Measurements from ENCODE around the gene GCNT2.
"Not testable (repeated sequence)": the region's sequence is repeated elsewhere in the genome, so short reads cannot be mapped to it uniquely, and the experiment has no call there.

GCNT2 gene

GRCh38 chr6:10484912-10485311 is 36.2 kb upstream of the GCNT2 start:
- no peak overlapping the region for H3K4me3 ChIP-seq (replicated peaks; ENCODE audit: low read depth, low read length)
- no peak for DNase-seq (ENCODE audit: extremely low read depth, low read depth)
- TF ChIP-seq, protein P1, sequence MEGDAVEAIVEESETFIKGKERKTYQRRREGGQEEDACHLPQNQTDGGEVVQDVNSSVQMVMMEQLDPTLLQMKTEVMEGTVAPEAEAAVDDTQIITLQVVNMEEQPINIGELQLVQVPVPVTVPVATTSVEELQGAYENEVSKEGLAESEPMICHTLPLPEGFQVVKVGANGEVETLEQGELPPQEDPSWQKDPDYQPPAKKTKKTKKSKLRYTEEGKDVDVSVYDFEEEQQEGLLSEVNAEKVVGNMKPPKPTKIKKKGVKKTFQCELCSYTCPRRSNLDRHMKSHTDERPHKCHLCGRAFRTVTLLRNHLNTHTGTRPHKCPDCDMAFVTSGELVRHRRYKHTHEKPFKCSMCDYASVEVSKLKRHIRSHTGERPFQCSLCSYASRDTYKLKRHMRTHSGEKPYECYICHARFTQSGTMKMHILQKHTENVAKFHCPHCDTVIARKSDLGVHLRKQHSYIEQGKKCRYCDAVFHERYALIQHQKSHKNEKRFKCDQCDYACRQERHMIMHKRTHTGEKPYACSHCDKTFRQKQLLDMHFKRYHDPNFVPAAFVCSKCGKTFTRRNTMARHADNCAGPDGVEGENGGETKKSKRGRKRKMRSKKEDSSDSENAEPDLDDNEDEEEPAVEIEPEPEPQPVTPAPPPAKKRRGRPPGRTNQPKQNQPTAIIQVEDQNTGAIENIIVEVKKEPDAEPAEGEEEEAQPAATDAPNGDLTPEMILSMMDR (IDR thresholded peaks at IDR 0.05; ENCODE audit: low read depth, low read length, missing control alignments) = no peak

GRCh38 chr6:10485406-10485805 is 35.7 kb upstream of the GCNT2 start:
- TF ChIP-seq, protein P1 (IDR thresholded peaks at IDR 0.05; ENCODE audit: low read depth, low read length, missing control alignments) = no peak
- DNase-seq (ENCODE audit: extremely low read depth, low read depth) = no peak
- H3K4me3 ChIP-seq (replicated peaks; ENCODE audit: low read depth, low read length) = no peak overlapping the region

DNA sequence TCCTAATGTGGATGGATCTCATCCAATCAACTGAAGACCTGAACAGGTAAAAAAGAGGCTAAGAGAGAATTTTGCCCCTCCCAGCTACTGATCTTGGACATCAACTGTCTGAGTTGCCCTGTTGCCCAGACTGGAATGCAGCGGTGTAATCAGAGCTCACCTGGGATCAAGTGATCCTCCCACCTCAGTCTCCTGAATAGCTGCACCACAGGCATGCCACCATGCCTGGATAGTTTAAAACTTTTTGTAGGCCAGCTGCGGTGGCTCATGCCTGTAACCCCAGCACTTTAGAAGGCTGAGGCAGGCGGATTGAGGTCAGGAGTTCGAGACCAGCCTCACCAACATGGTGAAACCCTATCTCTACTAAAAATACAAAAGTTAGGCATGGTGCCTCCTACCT is 34.9 kb upstream of the GCNT2 start:
- no peak for DNase-seq (ENCODE audit: extremely low read depth, low read depth)
- H3K4me3 ChIP-seq (replicated peaks; ENCODE audit: low read depth, low read length) = no peak overlapping the region
- TF ChIP-seq, protein P1 (IDR thresholded peaks at IDR 0.05; ENCODE audit: low read depth, low read length, missing control alignments) = no peak

- not testable (repeated sequence) for DNase-seq (ENCODE audit: extremely low read depth, low read depth); H3K4me3 ChIP-seq (replicated peaks; ENCODE audit: low read depth, low read length)
Measured at GRCh38 chr6:10486944-10487588, 34.1 kb upstream of the GCNT2 start.

DNA sequence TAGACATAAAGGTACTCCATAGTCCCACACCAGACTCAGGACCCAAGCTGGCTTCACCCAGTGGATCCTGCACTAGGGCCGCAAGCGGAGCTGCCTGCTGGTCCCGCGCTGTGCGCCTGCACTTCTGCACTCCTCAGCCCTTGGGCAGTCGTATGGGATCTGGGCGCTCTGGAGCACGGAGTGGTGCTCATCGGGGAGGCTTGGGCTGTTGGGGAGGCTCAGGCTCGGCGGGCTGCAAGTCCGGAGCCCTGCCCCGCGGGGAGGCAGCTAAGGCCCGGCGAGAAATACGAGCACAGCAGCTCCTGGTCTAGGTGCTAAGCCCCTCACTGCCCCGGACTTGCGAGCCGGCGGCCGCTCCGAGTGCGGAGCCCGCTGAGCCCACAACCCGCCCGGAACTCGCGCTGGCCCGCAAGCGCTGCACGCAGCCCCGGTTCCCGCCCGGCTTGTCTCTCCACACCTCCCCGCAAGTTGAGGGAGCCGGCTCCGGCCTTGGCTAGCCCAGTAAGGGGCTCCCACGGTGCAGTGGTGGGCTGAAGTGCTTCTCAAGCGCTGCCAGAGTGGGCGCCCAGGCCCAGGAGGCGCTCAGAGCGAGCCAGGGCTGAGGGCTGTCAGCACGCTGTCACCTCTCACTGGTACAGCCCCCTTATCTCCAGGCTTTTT is 33.4 kb upstream of the GCNT2 start:
- TF ChIP-seq, protein P1 (IDR thresholded peaks at IDR 0.05; ENCODE audit: low read depth, low read length, missing control alignments) = no peak
- no peak overlapping the region for H3K4me3 ChIP-seq (replicated peaks; ENCODE audit: low read depth, low read length)
- DNase-seq (ENCODE audit: extremely low read depth, low read depth) = no peak

DNA sequence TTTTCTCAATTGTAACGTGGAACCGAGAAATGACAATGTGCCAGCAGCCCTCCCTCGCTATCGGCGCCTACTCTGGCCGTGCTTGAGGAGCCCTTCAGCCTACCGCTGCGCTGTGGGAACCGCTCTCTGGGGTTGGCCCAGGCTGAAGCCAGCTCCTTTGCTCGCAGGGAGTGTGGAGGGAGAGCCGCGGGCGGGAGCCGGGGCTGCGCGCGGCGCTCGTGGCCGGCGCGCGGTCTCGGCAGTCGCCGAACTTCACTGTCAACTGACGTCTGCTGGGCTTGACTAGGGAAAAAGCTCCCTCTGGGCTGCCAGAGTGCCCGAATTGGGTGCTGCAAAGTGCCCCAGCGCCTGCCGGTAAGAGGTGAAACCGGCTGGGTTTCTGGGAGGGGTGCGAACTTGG is 29.7 kb upstream of the GCNT2 start:
- no peak overlapping the region for H3K4me3 ChIP-seq (replicated peaks; ENCODE audit: low read depth, low read length)
- TF ChIP-seq, protein P1 (IDR thresholded peaks at IDR 0.05; ENCODE audit: low read depth, low read length, missing control alignments) = no peak
- no peak for DNase-seq (ENCODE audit: extremely low read depth, low read depth)

GRCh38 chr6:10491905-10492304 is 29.2 kb upstream of the GCNT2 start:
- H3K4me3 ChIP-seq (replicated peaks; ENCODE audit: low read depth, low read length); DNase-seq (ENCODE audit: extremely low read depth, low read depth): not testable (repeated sequence)

DNA sequence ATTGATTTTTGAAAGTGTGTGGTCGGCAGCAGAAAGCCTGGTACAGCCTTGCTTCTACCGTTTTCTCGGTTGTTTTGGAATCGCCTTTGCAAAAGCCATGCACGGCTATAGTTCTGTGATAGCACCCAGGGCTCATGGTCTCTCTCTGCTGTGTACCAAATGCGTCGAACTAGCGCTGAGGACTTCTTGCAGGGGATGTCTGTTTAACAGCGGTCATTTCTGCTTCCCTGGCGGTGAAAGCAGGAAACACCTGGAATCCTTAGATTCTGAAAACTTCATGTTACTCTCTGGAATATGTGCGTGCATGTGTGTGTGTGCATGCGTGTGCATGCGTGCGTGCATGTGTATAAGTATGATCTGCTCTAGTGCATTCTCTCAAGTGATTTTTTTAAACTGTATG is 26.1 kb upstream of the GCNT2 start:
- H3K4me3 ChIP-seq (replicated peaks; ENCODE audit: low read depth, low read length) = no peak overlapping the region
- TF ChIP-seq, protein P1 (IDR thresholded peaks at IDR 0.05; ENCODE audit: low read depth, low read length, missing control alignments) = no peak
- no peak for DNase-seq (ENCODE audit: extremely low read depth, low read depth)
